Right renal pelvis (tissue), 4 donors: Measurements from ENCODE around the gene TXNDC11. TPM values are rescaled to one million over a fixed set of nuclear protein-coding genes. Genes with fewer than 3 reads are reported as not detected.
A peak's percentile ranks its signal among the peaks of the same experiment; 100 is the strongest.

ENCODE experiments used
- DNase-seq, 4 donors: peaks; one replicate each; pipeline ENCODE4 v3.0.0-alpha.2; 2013; ENCODE audit warnings: low read depth in 4 of 4, low spot score in 3 of 4, missing footprints in 1 of 4
- polyA plus RNA-seq, 4 donors: library from polyadenylated mRNA; unstranded; fragments of 120-200 nt; gene quantifications; one replicate each; pipeline ENCODE4 v1.2.1, GENCODE V29; 2013; ENCODE audit not compliant: insufficient read length in 4 of 4

The TXNDC11 gene
- polyA plus RNA-seq, 4 donors = 42.5 to 45.7 (median 44.7) TPM

GRCh38 chr16:11633113-11633512, 109.5 kb downstream of the TXNDC11 start:
- no peak for DNase-seq

- peak in 2 of 4 donors; percentile 67 to 70 for DNase-seq
Measured at GRCh38 chr16:11632455-11632939, 110.2 kb downstream of the TXNDC11 start.

GRCh38 chr16:11631214-11631613, 111.4 kb downstream of the TXNDC11 start:
- DNase-seq = no peak

- no peak for DNase-seq
Measured at GRCh38 chr16:11630768-11631056, 111.9 kb downstream of the TXNDC11 start.

GRCh38 chr16:11630046-11630767, 112.5 kb downstream of the TXNDC11 start:
- no peak for DNase-seq

Other genes starting within 250 kb of the TXNDC11 start
- 100 to 1,000 TPM; 123 to 141 (median 127) TPM for gene LITAF, start 155.9 kb downstream of the TXNDC11 start, polyA plus RNA-seq
- 10 to 100 TPM; 38.4 to 41.0 (median 39.4) TPM for gene SNN, start 74.4 kb downstream of the TXNDC11 start, polyA plus RNA-seq
- 100 to 1,000 TPM in 1 of 4 donors, 10 to 100 TPM in 3; 66.2 to 102 (median 83.8) TPM for gene ZC3H7A, start 54.4 kb upstream of the TXNDC11 start, polyA plus RNA-seq
- gene RSL1D1, start 108.7 kb upstream of the TXNDC11 start, polyA plus RNA-seq = 100 to 1,000 TPM; 231 to 286 (median 244) TPM
- 100 to 1,000 TPM; 104 to 131 (median 122) TPM for gene GSPT1, start 173.1 kb upstream of the TXNDC11 start, polyA plus RNA-seq
- 10 to 100 TPM in 1 of 4 donors, 1 to 10 TPM in 1, under 1 TPM in 2; 0.65 to 11.9 (median 3.2) TPM for gene NPIPB2, start 199.2 kb upstream of the TXNDC11 start, polyA plus RNA-seq
- under 1 TPM in 1 of 4 donors, not detected in 3; 0.08 TPM for gene TNFRSF17, start 222.4 kb upstream of the TXNDC11 start, polyA plus RNA-seq
- 10 to 100 TPM; 31.2 to 39.9 (median 32.0) TPM for gene SNX29, start 233.9 kb upstream of the TXNDC11 start, polyA plus RNA-seq